K562 (cell line): Measurements from ENCODE around the gene CDK5R2. TPM values are rescaled to one million over a fixed set of nuclear protein-coding genes. Genes with fewer than 3 reads are reported as not detected.

ENCODE experiments used
- ATF1 ChIP-seq, 2 experiments: fragments of 450-650 bp in 1 of 2; IDR thresholded peaks; 2 replicates each; pipeline ENCODE4 v1.6.1; 2016; ENCODE audit warnings: missing compliant biosample characterization in 1 of 2, missing genetic modification characterization in 1 of 2
- CREB1 ChIP-seq, 2 experiments: sonication (generic) in 1 of 2; formaldehyde crosslinking in 1 of 2; IDR thresholded peaks; 2 replicates each; pipeline versions ENCODE4 v1.6.1 to v1.8.0; 2012 to 2022; ENCODE audit warnings: inconsistent platforms in 1 of 2, mild to moderate bottlenecking in 1 of 2, missing genetic modification reagents in 1 of 2, moderate library complexity in 1 of 2
- CREM ChIP-seq: IDR thresholded peaks from 2 replicates; pipeline ENCODE4 v1.6.1; 2014; ENCODE audit warnings: antibody characterized with exemption, low read depth
- CXXC5 ChIP-seq: fragments of 250-450 bp; sonication (Bioruptor Pico); IDR thresholded peaks from 2 replicates; pipeline ENCODE4 v1.8.0; 2022; ENCODE audit warnings: inconsistent platforms, mild to moderate bottlenecking, moderate library complexity
- FOS ChIP-seq: IDR thresholded peaks from 3 replicates; pipeline ENCODE4 v1.6.1; 2011; ENCODE audit not compliant: insufficient read length; ENCODE audit errors: extremely low read depth
- HMGN3 ChIP-seq: IDR thresholded peaks from 2 replicates; pipeline ENCODE4 v1.6.1; 2011; ENCODE audit warnings: borderline replicate concordance, low read depth, mild to moderate bottlenecking, mixed read lengths, low read length; ENCODE audit not compliant: insufficient read length; ENCODE audit errors: extremely low read depth
- MBD2 ChIP-seq: sonication (generic); IDR thresholded peaks from 2 replicates; pipeline ENCODE4 v1.6.1; 2016; ENCODE audit warnings: low read depth, borderline replicate concordance
- NFYB ChIP-seq: IDR thresholded peaks from 2 replicates; pipeline ENCODE4 v1.6.1; 2011; ENCODE audit warnings: mild to moderate bottlenecking, moderate library complexity; ENCODE audit not compliant: insufficient read length; ENCODE audit errors: extremely low read depth
- NR3C1 ChIP-seq: sonication (generic); formaldehyde crosslinking; IDR thresholded peaks from 2 replicates; pipeline ENCODE4 v1.8.1; 2022; ENCODE audit warnings: missing genetic modification reagents
- NRF1 ChIP-seq, 2 experiments: fragments of 450-650 bp; IDR thresholded peaks in 1 of 2; conservative IDR thresholded peaks in 1 of 2; 2 replicates each; pipeline ENCODE4 v1.6.1; 2014; ENCODE audit warnings: mild to moderate bottlenecking in 2 of 2
- PBX2 ChIP-seq, 2 experiments: IDR thresholded peaks in 1 of 2; conservative IDR thresholded peaks in 1 of 2; 2 replicates each; pipeline ENCODE4 v1.6.1; 2016; ENCODE audit warnings: low read depth in 2 of 2, mild to moderate bottlenecking in 1 of 2, missing compliant biosample characterization in 1 of 2, missing genetic modification characterization in 1 of 2, moderate library complexity in 1 of 2
- RBM25 ChIP-seq: fragments of 200-400 bp; formaldehyde crosslinking; IDR thresholded peaks from 2 replicates; pipeline ENCODE4 v1.6.1; 2018; ENCODE audit warnings: low read length, low read depth, moderate library complexity; ENCODE audit not compliant: severe bottlenecking
- SP2 ChIP-seq: IDR thresholded peaks from 2 replicates; pipeline ENCODE4 v1.6.1; 2011; ENCODE audit warnings: mild to moderate bottlenecking, low read depth, low read length, moderate library complexity; ENCODE audit not compliant: poor library complexity, severe bottlenecking; ENCODE audit errors: extremely low read depth
- VEZF1 ChIP-seq: fragments of 200-800 bp; sonication (Bioruptor generic); IDR thresholded peaks from 2 replicates; pipeline ENCODE4 v1.6.1; 2017; ENCODE audit warnings: missing genetic modification characterization, missing compliant biosample characterization
- ZFPM2 ChIP-seq: fragments of 250-450 bp; sonication (Bioruptor Pico); IDR thresholded peaks from 2 replicates; pipeline ENCODE4 v1.5.1; 2022; ENCODE audit warnings: mild to moderate bottlenecking
- ZNF146 ChIP-seq: IDR thresholded peaks from one replicate; pipeline ENCODE4 v1.6.1; 2018; ENCODE audit warnings: missing compliant biosample characterization; ENCODE audit not compliant: unreplicated experiment
- polyA plus RNA-seq, 8 experiments: library from polyadenylated mRNA; depleted of rRNA in 4 of 8; stranded (reverse) in 5 of 8; unstranded in 3 of 8; fragments of >200 nt; fragmentation: Nextera tagmentation in 2 of 8; fragmentation: Illumina TruSeq in 1 of 8; extraction: Ambion mirVana in 2 of 8; extraction: Trizol in 1 of 8; gene quantifications; 2 replicates each; pipeline versions ENCODE4 v1.2.1 to v1.2.3, GENCODE V29; 2011 to 2014; ENCODE audit warnings: inconsistent platforms in 1 of 8, missing spikeins in 1 of 8
- total RNA-seq, 7 experiments: library from RNA; depleted of rRNA in 6 of 7; stranded (reverse); fragments of >200 nt in 6 of 7; fragmentation: Illumina TruSeq in 2 of 7; extraction: Trizol in 2 of 7; gene quantifications; 2 replicates each; pipeline versions ENCODE4 v1.2.1 to v1.2.3, GENCODE V29; 2011 to 2021; ENCODE audit warnings: low replicate concordance in 1 of 7
- TF ChIP-seq, protein P1 (sequence below): sonication (generic); formaldehyde crosslinking; IDR thresholded peaks from 2 replicates; pipeline ENCODE4 v1.8.1; 2022; ENCODE audit warnings: missing genetic modification reagents
- TF ChIP-seq, protein P2 (sequence below): sonication (generic); formaldehyde crosslinking; IDR thresholded peaks from 2 replicates; pipeline ENCODE4 v1.8.0; 2022; ENCODE audit warnings: missing genetic modification reagents, mild to moderate bottlenecking, moderate library complexity, borderline replicate concordance

CDK5R2 gene
- total and polyA plus RNA-seq, 9 of the 15 experiments (the other 6 are each of a cell fraction or from before 2014, with no cell fraction given): 0.09 TPM; not detected in 8

GRCh38 chr2:218959141-218959731 lies at the start of gene CDK5R2 (continued):
- TF ChIP-seq PBX2 (CRISPR knock-in tag; IDR thresholded peaks at IDR 0.05; ENCODE audit: low read depth): peak; percentile 84
- TF ChIP-seq PBX2 (tag; conservative IDR thresholded peaks at IDR 0.05; ENCODE audit: low read depth): peak; percentile 94
- TF ChIP-seq SP2: peak; percentile 67
- TF ChIP-seq VEZF1 (CRISPR knock-in tag): peak; percentile 58; the same call in 1 of the 2 replicates
- no peak for TF ChIP-seq NR3C1 (CRISPR knock-in tag)
- peak; percentile 75 for TF ChIP-seq FOS
- TF ChIP-seq MBD2: peak; percentile 48; the same call in 1 of the 2 replicates
- TF ChIP-seq HMGN3: peak; percentile 48
- TF ChIP-seq, protein P1, sequence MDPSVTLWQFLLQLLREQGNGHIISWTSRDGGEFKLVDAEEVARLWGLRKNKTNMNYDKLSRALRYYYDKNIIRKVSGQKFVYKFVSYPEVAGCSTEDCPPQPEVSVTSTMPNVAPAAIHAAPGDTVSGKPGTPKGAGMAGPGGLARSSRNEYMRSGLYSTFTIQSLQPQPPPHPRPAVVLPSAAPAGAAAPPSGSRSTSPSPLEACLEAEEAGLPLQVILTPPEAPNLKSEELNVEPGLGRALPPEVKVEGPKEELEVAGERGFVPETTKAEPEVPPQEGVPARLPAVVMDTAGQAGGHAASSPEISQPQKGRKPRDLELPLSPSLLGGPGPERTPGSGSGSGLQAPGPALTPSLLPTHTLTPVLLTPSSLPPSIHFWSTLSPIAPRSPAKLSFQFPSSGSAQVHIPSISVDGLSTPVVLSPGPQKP (CRISPR knock-in tag): no peak
- peak; percentile 35; the same call in 1 of the 2 replicates for TF ChIP-seq CXXC5
- no peak for TF ChIP-seq ZNF146
- TF ChIP-seq CREB1 (IDR thresholded peaks at IDR 0.05): peak; percentile 51
- TF ChIP-seq CREB1 (CRISPR knock-in tag; IDR thresholded peaks at IDR 0.05): peak; percentile 54; the same call in 1 of the 2 replicates
- TF ChIP-seq, protein P2, sequence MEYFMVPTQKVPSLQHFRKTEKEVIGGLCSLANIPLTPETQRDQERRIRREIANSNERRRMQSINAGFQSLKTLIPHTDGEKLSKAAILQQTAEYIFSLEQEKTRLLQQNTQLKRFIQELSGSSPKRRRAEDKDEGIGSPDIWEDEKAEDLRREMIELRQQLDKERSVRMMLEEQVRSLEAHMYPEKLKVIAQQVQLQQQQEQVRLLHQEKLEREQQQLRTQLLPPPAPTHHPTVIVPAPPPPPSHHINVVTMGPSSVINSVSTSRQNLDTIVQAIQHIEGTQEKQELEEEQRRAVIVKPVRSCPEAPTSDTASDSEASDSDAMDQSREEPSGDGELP: peak; percentile 82
- no peak for TF ChIP-seq ZFPM2
- peak; percentile 53 for TF ChIP-seq RBM25
- peak; percentile 27 for TF ChIP-seq NFYB
- peak; percentile 74 for TF ChIP-seq NRF1 (conservative IDR thresholded peaks at IDR 0.05 in 1 of 2, IDR thresholded peaks at IDR 0.05 in 1 of 2)
- TF ChIP-seq CREM: peak; percentile 58
- no peak for TF ChIP-seq ATF1 (CRISPR knock-in tag; IDR thresholded peaks at IDR 0.05)
- TF ChIP-seq ATF1 (tag; IDR thresholded peaks at IDR 0.05): peak; percentile 36; the same call in 1 of the 2 replicates
